OCI-M2 (cell line): ENCODE data around the gene PDZD7.

Experiments
- DNase-seq: peaks from one replicate; lab custom pipeline; 2025; ENCODE audit not compliant: unreplicated experiment; lab: John Stamatoyannopoulos, UW

The PDZD7 gene

DNA sequence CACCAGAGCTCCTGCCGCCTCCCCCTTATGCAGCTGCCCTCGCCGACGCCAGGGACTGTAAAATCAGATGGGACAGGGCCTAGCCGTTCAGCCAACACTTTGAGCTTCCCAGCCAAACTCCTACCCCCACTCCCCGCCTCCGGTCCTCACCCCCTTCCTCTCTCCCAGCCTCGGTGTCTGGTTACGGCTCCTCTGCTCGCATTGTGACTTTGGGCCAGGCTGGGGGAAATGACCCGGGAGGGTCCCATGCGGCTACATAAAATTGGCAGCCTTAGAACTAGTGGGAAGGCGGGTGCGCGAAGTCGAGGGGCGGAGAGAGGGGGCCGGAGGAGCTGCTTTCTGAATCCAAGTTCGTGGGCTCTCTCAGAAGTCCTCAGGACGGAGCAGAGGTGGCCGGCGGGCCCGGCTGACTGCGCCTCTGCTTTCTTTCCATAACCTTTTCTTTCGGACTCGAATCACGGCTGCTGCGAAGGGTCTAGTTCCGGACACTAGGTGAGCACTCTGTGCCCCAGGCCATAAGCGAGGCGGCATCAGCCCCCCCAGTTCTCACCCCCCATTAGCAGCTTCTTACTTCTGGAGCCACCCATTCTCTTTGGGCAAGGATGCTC is 30.8 kb upstream of the PDZD7 start, which contains the start of gene KAZALD1:
Gene KAZALD1, plus strand, starts transcription at position 366 of the 608 bp plus-strand sequence. CDS start 604 bp downstream, outside the sequence.
- no peak for DNase-seq

DNA sequence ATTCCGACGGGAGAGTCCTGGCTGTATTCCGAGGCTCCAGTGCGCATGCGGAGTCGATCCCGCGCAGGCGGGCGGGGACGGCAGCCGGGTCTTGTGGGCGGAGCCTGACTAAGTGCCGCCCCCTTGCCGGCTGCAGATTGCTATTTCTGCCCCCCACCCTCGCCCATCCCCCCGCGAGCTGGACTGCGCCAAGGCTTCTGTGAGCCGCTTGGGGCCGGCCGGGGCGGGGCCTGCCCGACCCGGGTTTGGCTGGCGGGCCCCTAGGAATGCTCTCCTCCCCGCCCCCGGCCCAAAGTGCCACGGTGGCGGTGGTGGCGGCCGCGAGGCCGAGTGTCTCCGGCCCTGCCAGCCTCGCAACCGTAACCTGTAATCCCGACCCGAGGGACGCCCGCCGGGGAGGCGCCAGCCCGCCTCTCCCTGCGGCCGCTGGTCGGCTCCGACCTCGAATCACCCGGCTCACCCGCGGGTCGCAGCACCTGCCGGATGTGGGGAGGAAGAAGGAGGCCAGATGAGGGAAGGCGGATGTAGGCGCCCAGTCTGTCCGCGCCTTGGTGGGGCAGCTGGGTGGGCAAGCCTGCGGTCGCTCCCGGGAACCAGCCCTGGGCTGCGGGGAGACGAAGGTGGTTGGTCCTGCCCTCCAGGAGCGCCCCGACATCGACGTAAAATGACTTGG is 30.2 kb upstream of the PDZD7 start:
- DNase-seq = peak; percentile 88

DNA sequence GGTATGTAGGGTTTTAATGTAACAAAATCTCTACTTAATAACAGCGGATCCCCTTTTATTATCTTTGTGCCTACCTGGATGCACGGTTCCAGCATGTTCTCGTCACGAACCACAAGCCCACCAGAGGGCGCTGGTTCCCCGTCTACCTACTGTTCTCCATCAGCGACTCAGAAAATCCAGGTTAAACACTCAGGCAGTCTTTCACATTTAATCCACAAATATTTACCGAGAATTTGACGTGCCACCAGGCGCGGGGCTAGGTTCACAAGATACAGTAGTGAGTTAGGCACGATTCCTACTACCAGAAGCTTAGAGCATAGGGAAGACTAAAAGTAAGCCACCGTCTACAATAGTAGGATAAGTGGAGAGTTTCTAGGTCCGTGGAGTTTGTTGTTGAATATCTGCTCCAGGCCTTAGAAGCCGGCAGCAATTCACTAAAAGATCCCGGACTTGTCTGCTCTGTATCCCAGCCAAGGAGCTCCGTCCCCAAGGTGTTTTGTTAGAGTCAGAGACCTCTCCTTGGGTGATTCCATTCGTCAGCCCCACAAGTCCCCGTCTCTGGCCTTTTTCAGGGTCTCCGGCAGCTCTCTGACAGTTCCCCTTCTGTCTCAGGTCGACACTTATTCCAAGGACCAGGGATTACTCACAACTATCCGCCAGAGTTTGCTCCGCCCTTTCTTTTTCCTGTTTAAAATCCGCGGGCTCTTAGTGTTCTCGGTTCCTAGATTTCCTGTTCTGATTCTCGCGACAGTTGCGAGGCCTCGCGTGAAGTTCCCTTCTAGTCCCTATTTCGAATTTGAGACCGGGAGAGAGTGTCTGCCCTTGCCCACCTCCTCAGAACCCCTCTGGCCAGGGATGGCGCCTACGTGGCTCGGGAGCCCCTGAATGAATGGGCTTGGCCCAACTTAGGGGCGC is 29.4 kb upstream of the PDZD7 start:
- peak; percentile 88 for DNase-seq

DNA sequence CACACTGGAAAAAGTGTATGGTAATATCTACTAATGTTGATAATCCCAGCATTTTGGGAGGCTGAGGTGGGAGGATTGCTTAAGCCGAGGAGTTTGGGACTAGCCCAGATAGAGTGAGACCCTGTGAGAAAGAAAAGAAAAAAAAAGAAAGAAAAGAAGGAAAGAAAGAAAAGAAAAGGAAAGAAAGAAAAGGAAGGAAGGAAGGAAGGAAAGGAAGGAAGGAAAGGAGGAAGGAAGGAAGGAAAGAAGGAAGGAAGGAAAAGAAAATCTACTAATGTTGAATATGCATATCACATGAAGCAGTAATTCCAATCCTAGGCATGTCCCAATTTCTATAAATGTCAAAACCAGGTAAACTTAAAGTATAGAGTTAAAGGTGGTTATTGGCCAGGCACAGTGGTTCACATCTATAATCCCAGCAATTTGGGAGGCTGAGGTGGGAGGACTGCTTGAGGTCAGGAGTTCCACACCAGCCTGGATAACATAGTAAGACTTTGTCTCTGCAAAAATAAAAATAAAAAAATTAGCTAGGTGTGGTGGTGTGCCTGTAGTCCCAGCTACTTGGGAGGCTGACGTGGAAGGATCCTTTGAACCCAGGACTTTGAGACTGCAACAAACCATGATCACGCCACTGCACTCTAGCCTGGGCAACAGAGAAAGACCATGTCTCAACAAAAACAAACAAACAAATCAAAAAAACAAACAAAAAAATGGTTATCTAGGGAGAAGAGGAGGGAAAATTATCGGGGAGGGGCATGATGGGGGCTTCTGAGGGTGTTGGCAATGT is 25.6 kb upstream of the PDZD7 start:
- no peak for DNase-seq

DNA sequence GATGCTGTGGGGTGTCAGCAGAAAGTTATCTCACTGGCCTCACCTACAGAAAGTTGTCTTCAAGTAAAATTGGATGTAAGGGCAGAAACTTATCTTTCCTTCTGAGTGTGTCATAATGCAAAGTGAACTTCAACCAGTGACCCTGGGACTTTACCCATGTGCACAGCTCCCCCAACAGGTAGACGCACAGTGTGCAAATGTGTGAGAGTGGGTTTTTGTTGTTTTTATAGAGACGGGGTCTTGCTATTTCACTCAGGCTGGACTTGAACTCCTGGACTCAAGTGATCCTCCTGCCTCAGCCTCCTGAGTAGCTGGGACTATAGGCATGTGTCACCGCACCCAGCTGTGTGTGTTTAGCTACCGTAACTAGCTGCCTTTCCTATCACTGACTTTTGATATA is 24.5 kb upstream of the PDZD7 start:
- no peak for DNase-seq

DNA sequence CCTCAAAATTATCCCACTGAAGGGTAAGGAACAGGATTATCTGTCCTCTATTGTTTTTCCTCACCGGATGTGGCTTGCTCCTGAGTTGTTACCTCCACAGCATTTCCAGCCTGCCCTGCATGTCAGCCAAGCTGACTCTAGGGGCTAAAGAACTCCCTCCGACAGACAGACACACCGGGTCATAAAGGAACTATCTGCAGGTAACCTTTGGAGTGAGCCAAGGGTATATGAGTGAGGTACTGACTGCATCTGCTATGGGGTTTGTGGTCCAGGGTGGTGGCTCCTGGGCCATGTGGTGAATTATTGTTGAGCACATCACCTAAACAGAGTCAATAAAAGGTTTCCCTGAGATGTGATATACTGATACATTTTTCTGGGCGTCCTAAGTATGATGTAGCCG is 23.9 kb upstream of the PDZD7 start:
- DNase-seq = no peak

DNA sequence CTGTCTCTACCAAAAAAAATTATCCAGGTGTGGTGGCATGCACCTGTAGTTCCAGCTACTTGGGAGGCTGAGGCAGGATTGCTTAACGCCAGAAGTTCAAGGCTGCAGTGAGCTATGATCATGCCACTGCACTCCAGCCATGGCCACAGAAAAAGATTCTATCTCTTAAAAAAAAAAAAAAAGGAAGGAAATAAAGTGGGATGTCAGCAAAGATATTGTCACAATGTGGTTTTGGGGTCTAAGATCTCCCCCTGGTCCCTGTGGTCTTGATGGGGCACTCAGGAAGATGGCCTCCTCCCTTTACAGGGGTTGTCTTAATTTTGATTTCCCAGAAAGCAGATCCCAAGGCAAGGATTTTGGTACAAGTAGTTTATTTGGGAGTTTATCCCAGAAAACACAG is 23.4 kb upstream of the PDZD7 start:
- no peak for DNase-seq

DNA sequence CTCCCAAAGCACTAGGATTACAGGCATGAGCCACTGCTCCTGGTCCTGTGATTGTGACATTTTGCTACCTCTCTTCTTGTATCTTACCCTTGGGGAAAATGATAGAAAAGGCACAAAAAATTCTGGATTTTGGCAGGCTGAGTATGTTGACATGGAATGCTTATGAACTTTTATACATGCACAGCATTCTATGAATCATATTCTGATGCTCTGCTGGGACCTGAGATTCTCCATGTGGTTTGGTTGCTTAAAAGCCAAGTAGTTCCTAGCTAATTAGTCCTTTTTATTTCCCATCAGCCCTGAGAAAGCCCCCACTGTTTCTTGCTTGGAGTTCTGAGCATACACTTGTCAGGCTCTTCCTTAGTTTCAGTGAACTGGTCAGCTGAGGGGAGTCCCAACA is 22.6 kb upstream of the PDZD7 start:
- DNase-seq = no peak

DNA sequence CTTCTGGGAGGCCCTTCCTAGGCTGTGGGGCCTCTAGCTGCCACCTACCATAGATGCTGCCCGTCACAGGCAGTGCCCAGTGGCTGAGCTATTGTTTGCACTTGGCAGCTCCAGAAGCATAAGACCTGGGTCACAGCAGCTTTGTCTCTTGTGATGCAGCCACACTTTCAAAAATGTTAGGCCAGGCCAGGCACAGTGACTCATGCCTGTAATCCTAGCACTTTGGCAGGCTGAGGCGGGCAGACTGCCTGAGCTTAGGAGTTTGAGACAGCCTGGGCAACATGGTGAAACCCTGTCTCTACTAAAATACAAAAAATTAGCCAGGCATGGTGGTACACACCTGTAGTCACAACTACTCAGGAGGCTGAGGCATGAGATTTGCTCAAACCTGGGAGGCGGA is 21.4 kb upstream of the PDZD7 start:
- DNase-seq = no peak

DNA sequence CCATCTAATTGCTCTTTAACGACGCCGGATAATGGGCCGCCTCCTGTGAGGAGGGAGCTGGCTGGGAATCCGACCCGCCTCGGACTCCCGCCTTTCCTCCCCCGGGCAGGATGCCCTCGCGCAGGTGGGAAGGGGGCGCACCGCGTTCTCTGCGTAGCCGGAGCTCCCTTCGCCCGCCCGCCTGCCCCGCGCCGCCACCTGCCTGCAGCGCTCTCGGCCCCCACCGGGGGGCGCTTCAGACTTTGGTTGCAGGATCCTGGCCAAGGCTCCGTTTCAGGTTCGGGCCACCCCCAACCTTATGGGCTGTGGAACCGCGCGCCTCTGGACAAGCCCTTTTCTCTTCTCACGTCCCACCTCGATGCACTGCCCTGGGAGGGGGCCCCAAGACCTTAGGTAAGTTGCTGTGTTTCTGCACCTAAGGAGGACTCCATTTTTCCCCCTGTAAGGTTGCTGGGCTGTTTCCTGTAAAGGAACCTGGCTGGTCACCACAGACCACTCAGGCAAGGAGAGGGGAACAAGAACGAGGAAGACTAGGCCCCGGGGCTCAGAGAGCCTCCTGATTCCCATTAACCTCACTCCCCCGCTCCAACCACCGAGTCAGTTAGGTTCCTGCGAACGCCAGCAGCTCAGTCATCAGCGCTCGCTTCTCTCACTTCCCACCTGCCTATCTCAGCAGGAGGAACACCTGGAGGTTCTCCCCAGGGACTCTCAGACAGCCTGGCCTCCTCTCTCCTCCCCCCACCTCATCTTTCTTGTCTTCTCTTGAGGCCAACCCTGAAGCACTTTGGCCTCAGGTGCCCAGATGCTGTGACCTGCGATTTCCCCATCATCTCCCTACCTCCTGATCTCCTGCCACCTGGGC is 19.5 kb upstream of the PDZD7 start:
- DNase-seq = no peak

DNA sequence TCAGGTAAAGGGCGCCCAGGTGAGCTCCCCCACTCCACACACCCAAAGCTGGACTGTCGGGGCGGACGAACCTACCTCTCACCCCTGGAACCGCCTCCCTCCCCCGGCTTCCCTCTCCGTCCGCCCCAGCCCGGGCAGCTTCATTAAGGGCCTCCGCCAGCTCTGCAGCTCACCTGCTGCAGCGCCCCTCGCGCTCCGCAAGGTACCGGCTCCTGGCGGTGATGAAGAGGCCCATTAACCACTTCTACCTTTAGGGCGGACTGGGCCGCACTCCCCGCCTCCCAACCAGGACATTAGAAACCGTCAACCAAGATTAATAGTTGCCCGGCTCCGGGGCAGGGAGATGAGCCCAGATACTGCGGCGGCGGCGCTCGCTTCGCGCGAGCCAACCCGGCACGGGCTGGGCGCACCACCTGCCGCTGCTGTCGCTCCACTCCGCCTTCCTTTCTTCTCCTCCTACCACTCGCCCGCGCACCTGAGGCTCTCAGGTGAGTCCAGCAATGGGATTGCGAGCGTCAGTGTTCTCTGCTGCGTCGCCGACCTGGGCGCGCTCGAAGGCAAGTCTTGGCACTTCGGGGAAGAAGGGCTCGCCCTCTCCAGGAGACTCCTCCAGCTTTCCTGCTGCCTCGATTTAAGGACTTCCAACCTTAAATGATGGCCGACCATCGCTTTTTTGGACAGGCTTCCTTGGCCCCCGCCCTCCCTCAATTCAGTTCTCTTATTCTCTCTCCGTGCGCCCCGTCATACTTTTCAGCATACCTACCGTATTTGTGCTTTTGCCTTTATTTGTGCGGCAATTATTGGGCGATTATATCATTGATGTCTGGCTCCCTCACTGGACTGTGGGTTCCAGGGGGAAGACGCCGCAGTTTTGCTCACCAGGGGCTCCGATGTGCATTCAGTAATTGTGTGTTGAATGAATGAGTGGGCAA is 17.3 kb upstream of the PDZD7 start:
- DNase-seq = no peak

DNA sequence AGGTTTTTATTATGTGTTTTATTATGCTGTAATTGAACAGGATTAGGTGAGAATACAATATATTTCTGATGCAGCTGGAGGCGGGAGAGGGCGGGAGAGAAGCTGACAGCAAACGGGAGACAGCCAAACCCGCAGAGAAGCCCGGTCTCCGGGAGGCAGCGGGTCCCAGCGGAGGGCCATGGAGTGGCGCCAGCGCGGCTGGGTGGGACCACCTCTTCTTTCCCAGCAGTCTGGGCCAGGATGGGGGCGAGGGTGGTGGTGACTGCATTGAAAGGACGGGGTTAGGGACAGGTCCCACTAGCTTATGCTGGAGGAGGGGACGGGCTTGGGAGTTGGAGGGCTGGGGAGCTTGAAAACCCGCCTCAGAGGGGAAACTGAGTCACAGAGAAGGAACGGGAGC is 16.3 kb upstream of the PDZD7 start:
- DNase-seq = no peak

DNA sequence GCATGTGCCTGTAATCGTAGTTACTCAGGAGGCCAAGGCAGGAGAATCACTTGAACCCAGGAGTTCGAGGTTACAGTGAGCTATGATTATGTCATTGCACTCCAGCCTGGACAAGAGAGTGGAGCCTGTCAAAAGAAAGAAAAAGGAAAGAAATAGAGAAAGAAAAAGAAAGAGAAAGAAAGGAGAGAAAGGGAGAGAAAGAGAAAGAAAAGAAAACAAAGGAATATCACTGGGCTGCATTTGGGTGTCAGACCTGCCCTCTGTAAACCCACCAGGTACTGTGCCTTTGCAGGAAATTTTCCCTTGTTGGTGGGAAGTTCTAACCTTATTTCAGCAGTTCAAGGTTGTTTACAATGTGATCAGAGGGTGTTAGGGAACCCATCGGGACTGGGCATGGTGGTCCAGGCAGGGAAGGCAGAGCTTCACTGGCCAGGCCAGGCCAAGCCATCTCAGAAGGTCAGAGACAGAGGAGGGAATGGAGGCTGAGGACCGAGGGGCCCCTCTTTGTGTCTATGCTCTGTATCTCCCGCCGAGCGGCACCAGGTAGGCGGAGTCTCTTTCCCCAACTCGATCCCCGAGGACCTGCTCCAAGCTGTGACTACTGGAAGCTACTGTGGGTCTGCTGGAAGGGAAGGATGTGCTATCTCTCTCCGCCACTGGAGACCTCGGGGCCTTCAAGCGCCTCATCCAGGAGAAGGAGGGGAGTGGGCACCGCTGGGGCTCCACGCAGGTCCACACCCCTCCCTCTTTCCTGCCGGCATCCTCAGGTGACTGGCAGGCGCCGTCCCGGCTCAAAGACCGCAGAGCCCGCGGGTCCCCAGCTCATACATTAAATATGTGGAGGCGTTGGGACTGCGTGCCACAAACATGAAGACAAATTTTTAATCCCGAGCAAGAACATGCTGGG is 15.7 kb upstream of the PDZD7 start:
- DNase-seq = no peak

DNA sequence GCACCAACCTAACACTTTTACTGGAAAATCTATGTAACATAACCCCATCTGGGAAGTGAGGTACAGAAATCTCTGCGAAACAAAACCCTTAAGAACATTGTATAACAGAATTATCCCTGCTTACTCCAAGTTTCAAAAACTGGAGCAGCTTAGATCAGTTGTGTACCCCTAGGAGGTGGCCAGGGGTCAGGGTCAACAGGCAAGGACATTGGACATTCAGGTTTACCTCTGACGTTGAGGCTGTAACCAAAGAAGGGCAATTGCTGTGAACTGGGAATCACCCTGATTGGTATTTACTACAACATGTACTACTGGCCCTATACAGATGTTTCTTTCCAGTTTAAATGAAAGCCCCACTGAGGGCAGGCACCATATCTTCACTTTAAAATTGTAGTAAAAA is 13.2 kb upstream of the PDZD7 start:
- DNase-seq = no peak

DNA sequence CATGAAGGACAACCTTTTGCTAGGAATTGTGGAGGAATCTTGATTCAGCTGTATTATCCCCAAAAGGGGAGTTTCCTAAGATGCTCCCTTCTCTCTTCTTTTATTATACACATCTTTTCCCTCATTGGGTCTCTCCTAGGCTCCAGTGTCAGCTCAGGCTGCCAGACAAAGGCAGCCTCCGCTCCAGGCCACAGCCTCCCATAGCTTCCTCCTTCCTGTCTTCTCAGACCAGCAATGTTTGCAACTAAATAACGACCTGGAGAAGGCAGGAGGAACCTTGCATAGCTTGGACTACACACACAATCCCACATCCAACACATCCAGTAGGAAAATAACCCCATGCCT is 12.4 kb upstream of the PDZD7 start:
- DNase-seq = no peak

DNA sequence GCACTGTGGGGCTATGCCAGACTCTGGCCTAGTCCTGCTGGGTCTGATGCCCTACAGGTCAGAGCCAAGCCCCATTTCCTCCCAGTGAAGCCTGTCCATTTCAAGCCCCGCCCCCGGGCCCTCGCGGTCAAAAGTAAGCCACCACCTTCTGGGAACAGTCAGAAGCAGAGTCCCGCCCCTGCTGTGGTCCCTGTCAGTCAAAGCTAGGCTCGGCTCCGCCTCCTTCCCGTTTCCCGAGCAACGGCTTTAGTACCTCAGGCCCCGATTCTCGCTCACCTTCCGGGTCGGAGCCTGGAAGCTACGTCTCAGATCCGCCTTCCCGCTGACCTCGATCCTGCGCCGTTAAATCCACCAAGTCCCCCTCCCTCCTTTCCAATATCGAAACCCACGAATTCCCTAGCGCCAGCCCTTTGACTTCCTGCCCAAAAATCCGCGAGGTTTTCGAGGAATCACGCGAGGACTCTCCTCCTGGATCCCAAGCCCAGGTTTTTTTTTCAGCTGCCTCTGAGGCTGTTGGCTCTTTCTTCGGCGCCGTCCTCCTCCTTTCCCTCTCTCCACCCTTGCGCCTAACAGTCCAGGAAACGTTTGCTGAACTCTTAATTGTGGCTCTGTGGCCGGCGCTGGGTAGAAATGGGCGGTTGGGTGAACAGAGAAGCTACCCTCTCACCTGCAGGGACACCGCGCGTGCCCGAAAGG is 11.9 kb upstream of the PDZD7 start:
- DNase-seq = peak; percentile 94

DNA sequence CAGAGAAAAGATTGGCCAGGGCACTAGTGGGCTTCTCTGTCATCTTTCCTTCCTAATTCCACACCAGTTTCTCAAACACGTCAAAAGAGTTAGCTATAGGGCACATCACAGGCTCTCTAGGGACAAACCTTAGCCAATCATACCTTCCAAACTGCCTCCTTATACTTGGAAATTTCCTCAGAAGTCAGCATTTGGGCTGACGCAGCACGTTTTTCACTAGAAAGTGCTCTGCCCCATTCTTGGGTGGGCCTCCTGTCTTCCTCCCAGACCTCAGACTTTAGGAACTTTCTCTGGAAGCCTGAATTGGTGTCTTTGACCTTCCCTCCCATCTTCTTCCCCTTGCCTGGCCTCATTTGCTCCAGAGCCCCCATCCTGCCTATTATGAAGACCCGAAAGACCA is 11.2 kb upstream of the PDZD7 start:
- no peak for DNase-seq
